CD4-positive, alpha-beta T cell (primary cell): ENCODE results near the gene SSX4B. TPM values are rescaled to one million over a fixed set of nuclear protein-coding genes. Genes with fewer than 3 reads are reported as not detected.
"Not testable (repeated sequence)": the region's sequence is repeated elsewhere in the genome, so short reads cannot be mapped to it uniquely, and the experiment has no call there.

Experiments
- ATAC-seq: fragments of 200-7000 bp; cut with Tn5 transposase; one replicate; pipeline ENCODE4 v1.10.0; 2022; ENCODE audit warnings: mild to moderate bottlenecking; ENCODE audit not compliant: poor library complexity
- CTCF ChIA-PET: fragments of 350-600 bp; sonication (Branson Sonifier 250); formaldehyde crosslinking; loops from one replicate; lab custom pipeline; 2021; ENCODE audit warnings: antibody characterized with exemption, inconsistent platforms; lab: Charles Lee
- POLR2A ChIA-PET: fragments of 350-600 bp; sonication (Branson Sonifier 250); formaldehyde crosslinking; loops from one replicate; lab custom pipeline; 2021; ENCODE audit warnings: antibody characterized with exemption, inconsistent platforms; lab: Charles Lee
- DNase-seq, 14 experiments: peaks; one replicate each; pipeline ENCODE4 v3.0.0-alpha.2; 2013 to 2020; ENCODE audit warnings: mixed read lengths in 2 of 14
- H3K27ac ChIP-seq, 2 donors: one replicate each; pipeline versions ENCODE4 v1.5.1 to v1.7.0; 2013; ENCODE audit warnings: low read length in 2 of 2, low read depth in 1 of 2, mild to moderate bottlenecking in 1 of 2
- H3K27me3 ChIP-seq, 2 experiments: 1 replicate in 1 of 2; 2 replicates in 1 of 2; pipeline versions ENCODE4 v1.6.1 to v1.7.0; 2013; ENCODE audit warnings: low read length in 2 of 2, control low read depth in 1 of 2, mild to moderate bottlenecking in 1 of 2, moderate library complexity in 1 of 2; ENCODE audit not compliant: insufficient read depth in 2 of 2, control insufficient read depth in 1 of 2
- H3K36me3 ChIP-seq: one replicate; pipeline ENCODE4 v1.6.1; 2013; ENCODE audit warnings: low read length, control low read depth; ENCODE audit not compliant: insufficient read depth
- H3K4me1 ChIP-seq: one replicate; pipeline ENCODE4 v1.6.1; 2013; ENCODE audit warnings: low read length, control low read depth; ENCODE audit not compliant: insufficient read depth
- H3K4me3 ChIP-seq: one replicate; pipeline ENCODE4 v1.5.1; 2013; ENCODE audit warnings: mild to moderate bottlenecking, low read length, moderate library complexity
- H3K9me3 ChIP-seq, 2 experiments: 1 replicate in 1 of 2; 2 replicates in 1 of 2; pipeline versions ENCODE4 v1.6.1 to v1.7.0; 2013; ENCODE audit warnings: low read length in 2 of 2, mild to moderate bottlenecking in 2 of 2, control low read depth in 1 of 2, moderate library complexity in 1 of 2; ENCODE audit not compliant: control insufficient read depth in 1 of 2, insufficient read depth in 1 of 2
- H3K27ac Mint-ChIP-seq: one replicate; pipeline ENCODE4 v1.8.0; 2020; ENCODE audit warnings: mixed read lengths
- H3K27me3 Mint-ChIP-seq: one replicate; pipeline ENCODE4 v1.8.0; 2021; ENCODE audit warnings: mixed read lengths
- H3K36me3 Mint-ChIP-seq: one replicate; pipeline ENCODE4 v1.8.0; 2021; ENCODE audit warnings: low read depth, mixed read lengths
- H3K4me1 Mint-ChIP-seq: one replicate; pipeline ENCODE4 v1.8.0; 2021; ENCODE audit warnings: low read depth, mixed read lengths
- H3K4me3 Mint-ChIP-seq: one replicate; pipeline ENCODE4 v1.8.0; 2020; ENCODE audit warnings: mild to moderate bottlenecking, mixed read lengths
- H3K9me3 Mint-ChIP-seq: one replicate; pipeline ENCODE4 v1.8.0; 2020; ENCODE audit warnings: mixed read lengths
- CTCF ChIP-seq: fragments of 200-600 bp; IDR thresholded peaks from one replicate; pipeline ENCODE4 v1.8.0; 2022; ENCODE audit warnings: antibody characterized with exemption, mild to moderate bottlenecking
- intact Hi-C, 2 experiments: fragments of 100-400 bp; cut with DNase I in 1 of 2; cut with micrococcal nuclease in 1 of 2; formaldehyde crosslinking; loops; one replicate each; pipeline versions ENCODE4 v1.15.1 to v1.9.0; 2023 to 2025; cut with DNase I, micrococcal nuclease
- total RNA-seq, 174 experiments: library from RNA in 2 of 174; stranded (reverse) in 2 of 174; gene quantifications; one replicate each; pipeline ENCODE4 v1.2.3 and lab custom pipeline; 2021 to 2026

The SSX4B gene
- total RNA-seq, 2 experiments from 2014 or later: not detected

- DNase-seq: no peak
- no peaks in the 10 kb centered on the region for H3K27me3 Mint-ChIP-seq
- H3K27me3 ChIP-seq: no peaks in the 10 kb centered on the region
- H3K9me3 ChIP-seq: no peaks in the 10 kb centered on the region
- no peak for TF ChIP-seq CTCF
- CTCF ChIA-PET: no interaction called here
- no peak for ATAC-seq
- H3K36me3 ChIP-seq: no peaks in the 10 kb centered on the region
- no peak overlapping the region for H3K27ac ChIP-seq
- H3K4me1 Mint-ChIP-seq: no peaks in the 10 kb centered on the region
- no peak overlapping the region for H3K27ac Mint-ChIP-seq
- H3K4me1 ChIP-seq: no peaks in the 10 kb centered on the region
- no peaks in the 10 kb centered on the region for H3K36me3 Mint-ChIP-seq
- no peaks in the 10 kb centered on the region for H3K9me3 Mint-ChIP-seq
- H3K4me3 Mint-ChIP-seq: no peak overlapping the region
- no peak overlapping the region for H3K4me3 ChIP-seq
- POLR2A ChIA-PET: no interaction called here
- intact Hi-C loops: no loop called here
These were observed 38.3 kb upstream of the SSX4B start for GRCh38 chrX:48450076-48450475.

GRCh38 chrX:48447201-48447600 lies 35.4 kb upstream of the SSX4B start:
- H3K4me1 ChIP-seq, H3K4me3 ChIP-seq, DNase-seq, H3K27ac ChIP-seq, H3K4me3 Mint-ChIP-seq, H3K4me1 Mint-ChIP-seq, H3K9me3 Mint-ChIP-seq, intact Hi-C loops, H3K27me3 ChIP-seq, H3K27ac Mint-ChIP-seq, H3K36me3 ChIP-seq, POLR2A ChIA-PET, H3K36me3 Mint-ChIP-seq, H3K9me3 ChIP-seq, CTCF ChIA-PET, H3K27me3 Mint-ChIP-seq, ATAC-seq: not testable (repeated sequence)

- intact Hi-C loops, H3K4me1 Mint-ChIP-seq, CTCF ChIA-PET: not testable (repeated sequence)
These were observed 22.0 kb upstream of the SSX4B start for GRCh38 chrX:48433713-48434112.

GRCh38 chrX:48430166-48430565 lies 18.4 kb upstream of the SSX4B start:
- H3K9me3 ChIP-seq, intact Hi-C loops, H3K27me3 Mint-ChIP-seq, H3K4me3 Mint-ChIP-seq, H3K9me3 Mint-ChIP-seq, DNase-seq, H3K36me3 Mint-ChIP-seq, H3K4me1 Mint-ChIP-seq, H3K27ac ChIP-seq, POLR2A ChIA-PET, H3K27ac Mint-ChIP-seq, CTCF ChIA-PET, H3K4me3 ChIP-seq, H3K27me3 ChIP-seq, ATAC-seq, H3K36me3 ChIP-seq: not testable (repeated sequence)
- peaks cover 17% of the 10 kb centered on the region for H3K4me1 ChIP-seq

More at GRCh38 chrX:48433713-48434112, 22.0 kb upstream of the SSX4B start:
- H3K9me3 ChIP-seq, H3K36me3 ChIP-seq, H3K9me3 Mint-ChIP-seq, ATAC-seq, H3K27ac ChIP-seq, H3K27me3 ChIP-seq, H3K4me3 Mint-ChIP-seq, H3K36me3 Mint-ChIP-seq, POLR2A ChIA-PET, H3K27ac Mint-ChIP-seq, H3K27me3 Mint-ChIP-seq, H3K4me3 ChIP-seq: not testable (repeated sequence)
- peak in 9 of 14 experiments; percentile 1 to 53 (median 18) for DNase-seq
- H3K4me1 ChIP-seq: peaks cover 17% of the 10 kb centered on the region

- H3K27ac Mint-ChIP-seq, H3K9me3 ChIP-seq, H3K27ac ChIP-seq, CTCF ChIA-PET, ATAC-seq, H3K4me1 Mint-ChIP-seq, H3K27me3 ChIP-seq, H3K27me3 Mint-ChIP-seq, POLR2A ChIA-PET, H3K36me3 Mint-ChIP-seq, DNase-seq, H3K36me3 ChIP-seq, H3K9me3 Mint-ChIP-seq, intact Hi-C loops, H3K4me3 Mint-ChIP-seq, H3K4me3 ChIP-seq: not testable (repeated sequence)
- H3K4me1 ChIP-seq: peaks cover 17% of the 10 kb centered on the region
These were observed 17.8 kb upstream of the SSX4B start for GRCh38 chrX:48429606-48430005.

GRCh38 chrX:48427027-48427716 lies 15.4 kb upstream of the SSX4B start:
- H3K27ac ChIP-seq, H3K9me3 ChIP-seq, H3K4me3 Mint-ChIP-seq, H3K4me1 Mint-ChIP-seq, intact Hi-C loops, H3K27me3 Mint-ChIP-seq, H3K4me1 ChIP-seq, DNase-seq, H3K36me3 Mint-ChIP-seq, POLR2A ChIA-PET, H3K4me3 ChIP-seq, H3K9me3 Mint-ChIP-seq, H3K27me3 ChIP-seq, H3K27ac Mint-ChIP-seq, CTCF ChIA-PET, H3K36me3 ChIP-seq: not testable (repeated sequence)
- peak; percentile 32 for ATAC-seq
